ENCODE data around the gene COPS9.

Gene COPS9

DNA sequence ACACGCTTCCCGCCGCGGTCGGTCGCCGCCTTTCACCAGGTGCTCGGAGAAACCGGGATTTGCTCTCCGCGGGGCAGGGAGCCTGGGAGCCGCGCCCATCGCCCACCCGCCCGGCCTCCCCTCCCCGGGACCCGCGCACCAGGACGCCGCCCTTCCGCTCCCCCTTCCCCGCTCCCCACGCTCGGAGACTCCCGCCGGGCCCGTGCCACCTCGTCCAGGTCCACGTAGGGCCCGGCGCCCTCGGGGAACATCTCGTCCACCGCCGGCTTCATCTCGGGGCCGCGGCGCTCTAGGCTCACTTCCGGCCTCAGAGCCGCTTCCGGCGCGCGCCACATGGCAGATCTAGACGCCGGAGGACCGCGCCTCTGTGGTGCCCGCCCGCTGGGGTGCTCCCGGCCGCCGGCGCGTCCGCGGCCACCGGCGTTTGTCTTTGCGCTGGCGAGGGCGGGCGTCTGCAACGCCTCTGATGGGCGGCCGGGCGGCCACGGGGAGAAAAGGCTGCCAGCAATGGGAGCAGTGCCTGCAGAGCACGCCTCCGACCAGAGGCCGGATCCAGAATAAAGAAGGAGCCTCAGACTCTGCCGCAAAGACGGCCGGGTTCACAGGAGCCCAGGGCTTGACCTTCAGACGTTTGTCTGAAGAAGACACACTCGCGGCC, at the start of gene COPS9:
COPS9 (minus strand) TSS at position 293 of the 658 bp plus-strand sequence; CDS start at position 272, 21 bp downstream.
- peak; percentile 48 to 93 for DNase-seq

DNA sequence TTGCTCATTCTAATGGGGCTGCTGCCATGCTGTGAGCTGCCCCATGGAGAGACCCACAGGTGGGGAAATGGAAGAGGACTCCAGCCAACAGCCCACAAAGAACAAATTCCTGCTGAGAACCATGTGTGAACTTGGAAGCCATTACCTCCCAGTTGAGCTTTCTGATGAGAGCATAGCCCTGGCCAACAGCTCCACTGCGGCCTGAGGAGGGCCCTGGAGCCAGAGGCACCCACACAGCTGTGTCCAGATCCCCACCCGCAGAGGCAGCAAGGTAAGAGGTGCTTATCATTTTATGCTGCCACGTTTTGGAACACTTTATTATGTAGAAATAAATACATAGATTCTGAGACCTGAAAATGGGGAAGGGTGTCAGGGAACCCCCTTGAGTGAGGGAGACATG, 48.6 kb upstream of the COPS9 start:
- no peak for DNase-seq

DNA sequence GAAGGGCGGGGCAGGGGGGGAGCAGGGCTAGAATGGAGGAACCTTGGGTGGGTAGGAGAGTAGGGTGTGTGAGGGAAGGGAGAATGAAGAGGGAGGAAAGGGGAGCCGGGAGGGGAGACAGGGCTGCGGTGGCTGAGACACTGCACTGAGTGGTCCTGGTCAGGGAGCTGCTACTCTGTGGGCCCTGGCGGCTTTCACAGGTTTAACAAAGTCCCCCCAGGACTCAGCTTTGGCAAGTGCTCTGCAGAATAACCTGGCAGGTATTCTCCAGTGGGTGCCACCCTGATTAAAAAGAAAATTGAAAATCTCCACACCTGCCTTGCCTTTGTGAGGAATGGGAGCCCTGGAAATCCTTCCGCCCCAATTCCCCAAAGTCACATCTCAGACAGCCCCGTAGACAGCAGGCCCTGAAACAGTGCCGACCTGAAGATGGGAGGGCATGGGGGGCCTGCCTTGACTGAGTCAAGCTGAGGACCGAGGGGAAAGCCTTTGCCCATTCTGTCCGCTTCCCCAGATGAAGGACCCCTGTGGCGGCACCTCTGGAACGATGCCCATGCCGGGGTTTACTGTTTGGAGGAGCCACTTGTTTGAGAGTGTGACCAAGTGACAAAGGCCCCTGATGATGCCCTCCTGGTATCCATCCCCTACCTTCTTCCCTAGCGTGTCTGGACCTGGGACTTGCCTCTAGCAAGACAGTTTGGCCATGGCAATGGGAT, 47.9 kb upstream of the COPS9 start:
- no peak for DNase-seq

DNA sequence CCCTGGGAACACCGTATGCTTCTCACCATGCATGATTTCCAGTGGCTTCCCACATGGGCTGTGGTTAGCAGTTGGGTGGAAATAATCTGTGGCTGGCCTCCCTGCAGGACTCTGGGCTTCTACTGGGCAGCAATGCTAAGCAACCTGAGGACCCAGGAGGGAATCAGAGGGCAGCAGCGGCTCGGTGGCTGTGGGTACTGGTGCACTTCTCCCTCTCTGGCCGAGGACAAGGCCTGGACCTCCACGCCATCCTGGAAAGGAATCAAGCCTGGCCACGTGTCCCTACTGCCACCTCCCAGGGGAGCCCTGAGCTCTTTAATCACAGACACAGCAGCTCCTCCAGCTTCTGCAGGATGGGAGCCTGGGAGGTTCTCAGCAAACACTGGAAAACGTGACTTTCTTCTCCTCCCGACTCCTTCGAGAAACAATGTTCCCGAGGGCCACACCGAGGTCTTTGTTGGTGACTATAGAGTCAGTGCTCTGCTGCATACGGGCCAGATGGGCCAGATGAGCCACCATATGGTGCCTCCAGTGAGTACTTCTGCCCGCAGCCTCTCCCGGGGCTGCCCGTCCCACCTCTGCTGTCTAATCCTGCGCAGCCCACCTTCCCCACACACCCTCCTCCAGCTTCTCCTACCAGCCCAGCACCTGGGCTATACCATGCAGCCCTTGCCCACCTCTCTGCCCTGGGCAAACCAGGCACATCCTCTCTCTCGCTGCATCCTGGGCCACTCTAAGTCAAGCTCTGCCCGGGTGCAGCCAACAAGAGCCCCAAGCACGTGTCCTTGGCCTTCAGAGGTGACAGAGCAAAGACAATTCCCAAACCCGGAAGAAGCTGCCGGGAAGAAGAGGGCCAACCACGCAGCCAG, 47.1 kb upstream of the COPS9 start:
- no peak for DNase-seq

DNA sequence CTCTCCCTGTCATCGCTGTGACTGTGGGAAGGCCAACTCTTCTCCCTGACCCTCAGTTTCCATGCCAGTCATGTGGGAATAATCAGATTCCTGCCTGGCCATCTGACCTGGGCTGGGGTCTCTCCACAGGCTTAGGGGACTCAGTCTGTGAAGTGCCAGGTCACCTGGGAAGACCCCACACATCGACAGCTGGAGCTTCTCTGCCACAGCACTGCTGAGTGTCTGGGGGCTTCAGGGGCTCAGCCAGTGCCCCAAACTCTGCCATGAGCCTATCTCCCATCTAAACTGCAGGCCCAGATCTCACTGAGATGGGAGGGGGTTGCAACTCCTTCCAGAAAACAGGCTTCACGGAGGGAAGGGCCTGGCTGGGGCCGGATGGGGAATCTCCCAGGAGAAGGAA, 46.4 kb upstream of the COPS9 start:
- no peak for DNase-seq

DNA sequence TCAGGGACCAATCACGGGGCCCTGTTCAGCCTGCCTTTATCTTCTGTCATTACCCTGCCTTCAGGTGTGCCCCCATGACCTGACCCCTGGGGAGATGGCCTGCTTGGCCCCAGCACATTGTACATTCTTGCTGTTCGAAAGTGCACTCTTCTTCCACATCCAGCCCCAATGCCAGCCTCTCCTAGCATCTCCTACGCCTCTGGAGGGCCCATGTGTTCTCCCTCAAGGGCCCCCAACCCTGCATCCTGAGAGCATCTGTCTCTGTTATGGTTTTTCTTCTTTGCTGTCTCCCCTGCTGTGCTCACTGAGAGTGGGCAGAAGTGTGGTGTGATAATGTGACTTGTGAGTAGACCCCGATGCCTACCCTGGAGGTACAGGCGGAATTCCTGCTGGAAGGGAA, 45.9 kb upstream of the COPS9 start:
- DNase-seq, result no peak

DNA sequence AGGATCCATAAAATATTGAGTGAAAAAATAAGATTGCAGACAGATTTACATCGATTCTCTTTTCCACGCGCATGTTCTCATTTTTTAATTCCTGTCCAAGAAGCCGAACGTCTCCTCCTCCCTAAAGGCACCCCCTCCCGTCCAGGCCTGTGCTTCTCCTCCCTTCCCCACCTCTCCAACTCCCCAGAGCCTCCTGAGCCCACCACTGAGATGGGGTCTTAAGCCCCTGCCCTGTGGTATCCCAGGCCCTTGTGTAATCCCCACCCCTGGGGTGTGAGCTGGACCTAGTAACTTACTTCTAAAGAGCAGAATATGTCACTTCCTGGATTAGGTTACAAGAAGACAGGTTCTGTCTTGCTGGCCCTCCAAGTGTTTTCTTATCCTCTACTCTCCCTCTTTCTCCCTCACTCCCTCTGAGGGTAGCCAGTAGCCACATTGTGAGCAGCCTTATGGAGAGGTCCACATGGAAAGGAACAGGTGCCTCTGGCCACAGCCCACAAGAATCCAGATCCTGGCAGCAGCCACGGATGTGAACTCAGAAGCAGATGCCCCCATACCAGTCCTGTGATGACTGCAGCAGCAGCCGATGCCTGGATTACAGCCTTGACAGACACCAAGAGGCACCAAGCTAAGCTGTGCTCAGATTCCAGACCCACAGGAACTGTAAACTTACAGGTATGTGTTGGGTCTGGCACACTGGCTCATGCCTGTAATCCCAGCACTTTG, 44.0 kb upstream of the COPS9 start:
- DNase-seq, result no peak

DNA sequence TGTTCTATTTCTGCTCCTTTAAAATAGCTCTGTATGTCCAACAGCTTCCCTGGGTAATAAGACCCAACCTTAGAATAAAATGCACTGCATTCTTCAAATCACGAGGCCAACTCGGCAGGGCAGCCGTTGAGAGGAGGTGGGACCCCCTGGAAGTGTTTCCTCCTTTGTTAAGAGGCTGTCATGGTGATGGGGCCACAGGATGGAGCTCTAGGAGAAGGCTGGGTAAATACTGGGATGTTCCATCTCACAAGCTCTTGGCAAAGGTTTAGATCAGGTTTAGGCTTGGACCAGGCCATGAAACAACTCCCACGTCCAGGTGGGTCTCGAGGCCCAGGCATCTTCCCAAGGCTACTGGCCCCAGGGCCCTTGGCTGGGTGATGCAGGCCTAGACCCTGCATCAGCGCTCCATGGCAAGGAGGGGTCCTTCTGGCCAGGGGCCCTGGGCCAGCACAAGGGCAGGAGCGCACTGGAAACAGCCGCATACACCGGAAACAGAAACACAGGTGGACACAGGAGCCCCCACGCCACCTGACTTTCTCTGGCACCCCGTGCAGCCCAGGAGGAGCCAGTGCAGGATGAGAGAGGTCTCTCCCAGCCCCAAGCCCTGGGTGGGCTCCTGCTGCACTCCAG, 43.2 kb upstream of the COPS9 start:
- DNase-seq, result no peak

DNA sequence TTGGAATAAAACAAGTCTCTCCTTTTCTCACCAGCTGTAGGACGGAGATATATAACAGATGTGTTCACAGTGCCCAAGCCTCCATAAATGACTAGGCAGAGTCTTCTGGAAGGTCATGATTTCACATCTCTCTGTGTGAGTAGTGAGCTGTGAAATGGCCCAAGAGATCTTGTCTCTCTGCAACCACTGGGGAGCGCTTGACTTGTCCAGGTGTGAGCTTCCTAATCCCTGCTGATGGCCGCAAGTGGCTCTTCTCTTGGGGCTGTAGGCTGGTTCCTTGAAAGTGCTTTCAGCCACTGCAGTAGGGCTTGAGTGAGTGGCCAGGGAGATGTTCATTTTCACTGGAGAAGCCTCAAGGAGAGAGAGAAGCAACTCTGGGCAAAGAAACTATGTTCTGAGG, 42.5 kb upstream of the COPS9 start:
- peak in 1 of 2 experiments; percentile 22 for DNase-seq

DNA sequence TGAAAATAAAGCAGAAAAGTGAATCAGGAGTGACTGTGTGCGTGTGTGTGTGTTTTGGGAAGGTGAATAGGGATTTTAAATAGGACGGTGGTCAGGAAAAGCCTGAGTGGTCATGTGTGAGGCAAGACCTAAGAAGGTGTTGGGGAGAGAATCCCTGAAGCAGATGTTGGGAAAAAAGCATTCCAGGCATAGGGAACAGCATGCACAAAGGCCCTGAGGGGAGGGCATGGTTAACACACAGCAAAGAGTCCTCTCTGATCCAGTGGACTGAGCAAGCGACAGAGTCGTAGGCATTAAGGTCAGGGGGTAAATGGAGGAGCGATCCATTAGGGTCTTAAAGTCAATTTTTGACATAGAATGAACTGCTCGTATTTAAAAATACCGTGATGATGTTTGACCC, 38.4 kb upstream of the COPS9 start:
- DNase-seq, result no peak

DNA sequence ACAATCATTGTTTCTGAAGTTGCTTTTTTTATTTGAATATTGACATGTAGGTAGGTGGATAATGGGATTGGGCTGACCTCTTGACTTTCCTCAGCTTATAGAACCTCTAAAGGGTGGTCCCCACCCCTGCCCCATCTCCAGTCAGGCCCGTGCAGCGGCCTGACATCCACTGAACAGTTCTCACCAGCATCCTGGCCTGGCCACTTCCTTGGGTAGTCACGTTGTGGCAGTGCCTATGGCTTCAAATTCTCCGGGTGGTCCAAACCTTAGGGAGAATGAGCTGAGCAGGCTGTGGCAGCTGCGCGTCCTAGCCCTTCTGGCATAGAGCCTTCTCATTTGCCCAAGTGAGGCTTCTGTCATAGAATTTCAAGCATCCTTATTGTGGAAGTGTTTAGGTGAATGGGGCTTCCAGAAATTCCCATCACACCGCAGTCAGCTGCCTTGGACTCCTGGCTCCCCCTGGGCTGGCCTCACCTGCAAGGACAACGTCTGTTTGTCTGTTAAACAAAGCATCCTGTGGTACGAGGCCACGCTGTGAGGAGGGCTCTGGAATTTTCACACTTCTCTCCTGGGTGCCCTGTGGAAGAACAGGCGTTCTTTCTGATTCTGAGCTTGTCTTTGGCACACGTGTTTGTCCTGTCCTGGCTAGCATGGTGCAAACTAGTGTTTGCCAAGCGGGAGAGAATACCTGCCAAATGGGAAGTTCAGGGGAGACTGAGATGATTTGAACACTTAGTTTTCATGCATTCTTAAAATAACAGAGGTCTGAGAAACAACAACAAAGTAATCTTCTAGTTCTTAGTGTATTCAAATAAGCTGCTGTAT, 36.2 kb upstream of the COPS9 start:
- DNase-seq, result no peak

DNA sequence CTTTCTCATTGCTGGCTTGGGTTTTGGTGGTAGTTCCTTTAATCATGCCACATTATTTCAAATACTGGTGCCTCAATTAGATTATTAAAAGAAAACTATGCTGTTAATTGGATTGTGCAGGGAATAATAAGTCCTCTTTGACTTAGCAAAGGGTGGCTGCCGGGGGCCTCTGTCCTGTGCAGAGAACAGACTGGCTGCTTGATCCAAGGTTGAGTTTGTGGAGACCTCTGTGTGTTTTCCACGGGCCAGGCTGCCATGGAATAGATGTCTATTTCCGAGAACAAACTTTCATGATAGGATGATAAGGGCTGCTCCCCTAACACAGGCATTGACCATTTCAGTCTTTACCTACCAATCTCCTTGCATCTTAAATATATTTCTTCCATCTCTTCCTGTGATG, 34.8 kb upstream of the COPS9 start:
- DNase-seq, result no peak

DNA sequence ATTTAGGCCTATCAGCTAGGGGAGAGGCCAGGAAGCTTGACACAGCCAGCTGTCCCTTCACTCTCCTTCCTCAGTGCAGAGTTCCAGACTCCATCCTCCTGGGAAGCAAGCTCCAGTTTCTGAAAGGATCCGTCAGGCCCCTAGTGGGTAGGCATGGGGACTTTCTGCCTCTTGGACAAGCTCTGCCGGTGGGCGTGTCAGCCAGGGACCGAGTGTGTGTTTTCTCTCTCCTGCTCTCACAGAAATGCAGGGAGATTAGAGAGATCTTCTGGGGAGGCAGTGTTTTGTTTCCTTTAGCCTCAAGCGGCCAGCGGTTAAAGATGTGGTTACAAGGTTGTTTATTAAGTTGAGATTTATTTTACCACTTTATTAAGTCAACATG, 34.2 kb upstream of the COPS9 start:
- DNase-seq, result no peak

DNA sequence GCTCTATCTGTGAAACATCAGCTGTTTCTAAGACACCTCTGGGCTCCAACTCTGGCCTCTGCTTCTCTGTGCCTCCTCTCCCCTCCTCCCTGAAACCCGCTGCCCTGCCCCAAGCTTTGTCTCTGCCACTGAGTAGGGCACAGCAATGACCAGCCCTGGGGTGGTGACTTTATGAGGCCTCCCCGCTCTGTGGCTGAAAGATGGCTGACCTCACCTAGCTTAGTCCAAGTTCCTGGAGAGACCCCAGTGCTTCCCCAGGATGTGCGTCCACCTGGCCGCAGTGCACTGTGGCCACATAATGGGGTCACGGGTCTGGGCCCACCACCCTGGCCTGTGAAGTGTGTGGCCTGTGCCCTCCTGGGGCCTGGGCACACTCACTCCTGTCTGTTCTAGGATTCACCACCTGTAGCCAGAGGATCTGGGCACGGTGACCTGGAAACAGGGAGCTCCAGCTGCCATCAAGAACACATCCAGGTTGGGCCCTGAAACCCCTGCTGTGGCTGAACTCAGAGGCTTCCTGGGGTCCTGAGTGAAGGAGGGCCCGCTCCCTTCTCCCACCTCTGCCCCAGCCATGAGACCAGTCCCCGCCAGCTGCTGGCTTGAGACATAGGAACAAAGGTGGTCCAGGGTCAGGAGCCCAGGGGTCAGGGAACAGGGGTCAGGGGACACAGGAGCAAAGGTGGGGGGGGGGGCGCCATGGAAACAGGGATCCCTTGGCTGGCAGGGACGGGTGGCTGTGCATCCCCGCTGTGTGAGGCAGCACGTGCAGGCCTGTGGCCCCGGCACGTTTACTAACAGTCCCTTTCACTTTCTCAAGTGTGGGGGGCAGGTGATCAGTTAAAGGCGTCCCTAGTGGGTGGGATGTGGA, 33.6 kb upstream of the COPS9 start:
- no peak for DNase-seq

DNA sequence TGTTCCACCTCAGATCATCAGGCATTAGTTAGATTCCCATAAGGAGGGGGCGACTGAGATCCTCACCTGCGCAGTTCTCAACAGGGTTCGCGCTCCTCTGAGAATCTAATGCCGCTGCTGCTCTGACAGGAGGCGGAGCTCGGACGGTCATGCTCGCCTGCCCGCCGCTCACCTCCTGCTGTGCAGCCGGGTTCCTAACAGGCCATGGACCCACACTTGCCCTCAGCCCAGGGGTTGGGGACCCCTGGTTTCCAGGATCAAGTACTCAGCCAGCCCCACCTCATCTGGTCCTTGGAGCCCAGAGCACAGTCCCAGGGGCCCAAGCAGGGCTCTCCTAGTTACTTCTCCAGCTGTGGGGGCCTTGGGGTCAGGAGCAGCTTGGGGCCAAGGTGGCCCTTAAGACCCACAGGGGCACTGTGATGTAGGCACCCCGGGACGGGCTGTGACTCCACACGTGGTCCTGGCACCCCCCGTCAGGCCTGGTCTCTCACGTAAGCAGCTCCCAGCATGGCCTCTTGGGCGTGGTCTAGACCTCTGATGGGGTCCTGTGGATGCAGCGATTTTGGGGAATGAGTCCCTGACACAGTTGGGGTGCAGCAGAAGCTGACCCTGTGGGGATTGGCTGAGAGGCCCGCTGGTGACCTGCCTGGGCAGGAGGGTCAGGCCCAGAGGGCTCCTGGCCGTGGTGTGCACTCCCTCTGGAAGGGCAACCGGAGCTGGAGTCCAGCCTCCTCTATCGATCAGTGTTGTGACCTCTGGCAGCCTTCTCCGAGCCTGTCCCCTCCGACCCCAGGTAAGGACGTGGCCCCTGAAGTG, 32.6 kb upstream of the COPS9 start:
- DNase-seq, result no peak

DNA sequence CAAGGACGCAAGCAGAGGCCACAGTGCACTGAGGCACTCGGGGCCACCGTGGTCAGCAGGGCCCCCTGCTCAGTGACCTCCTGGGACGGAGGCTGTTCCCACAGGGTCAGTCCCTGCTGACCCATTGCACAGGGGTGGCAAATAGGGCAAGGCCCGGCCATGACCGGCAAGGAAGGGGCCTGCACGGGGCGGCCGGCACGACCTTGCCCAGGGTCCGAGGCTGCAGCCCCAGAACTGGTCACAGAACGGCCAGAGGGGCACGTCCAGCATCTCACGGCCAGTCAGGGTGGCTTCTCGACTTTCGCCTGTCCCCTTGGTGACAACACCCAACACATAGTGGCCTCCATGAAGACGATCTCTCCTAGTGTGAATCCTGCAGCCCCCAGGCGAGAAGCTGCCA, 31.9 kb upstream of the COPS9 start:
- DNase-seq, result no peak

DNA sequence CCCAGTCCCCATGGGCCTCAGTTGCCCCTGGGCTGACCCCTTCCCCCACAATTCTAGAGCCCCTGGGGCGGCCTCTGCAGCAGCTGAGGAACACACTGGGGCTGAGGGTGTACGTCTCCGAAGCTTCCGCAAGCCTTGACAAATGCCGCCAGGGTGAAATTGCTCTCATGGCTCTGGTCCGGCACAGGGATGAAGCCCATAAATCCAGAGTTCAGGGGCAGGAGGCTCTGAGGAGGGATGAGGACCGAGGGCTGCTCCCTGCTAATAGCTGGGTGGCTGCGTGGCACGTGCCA, 31.4 kb upstream of the COPS9 start:
- DNase-seq, result no peak

DNA sequence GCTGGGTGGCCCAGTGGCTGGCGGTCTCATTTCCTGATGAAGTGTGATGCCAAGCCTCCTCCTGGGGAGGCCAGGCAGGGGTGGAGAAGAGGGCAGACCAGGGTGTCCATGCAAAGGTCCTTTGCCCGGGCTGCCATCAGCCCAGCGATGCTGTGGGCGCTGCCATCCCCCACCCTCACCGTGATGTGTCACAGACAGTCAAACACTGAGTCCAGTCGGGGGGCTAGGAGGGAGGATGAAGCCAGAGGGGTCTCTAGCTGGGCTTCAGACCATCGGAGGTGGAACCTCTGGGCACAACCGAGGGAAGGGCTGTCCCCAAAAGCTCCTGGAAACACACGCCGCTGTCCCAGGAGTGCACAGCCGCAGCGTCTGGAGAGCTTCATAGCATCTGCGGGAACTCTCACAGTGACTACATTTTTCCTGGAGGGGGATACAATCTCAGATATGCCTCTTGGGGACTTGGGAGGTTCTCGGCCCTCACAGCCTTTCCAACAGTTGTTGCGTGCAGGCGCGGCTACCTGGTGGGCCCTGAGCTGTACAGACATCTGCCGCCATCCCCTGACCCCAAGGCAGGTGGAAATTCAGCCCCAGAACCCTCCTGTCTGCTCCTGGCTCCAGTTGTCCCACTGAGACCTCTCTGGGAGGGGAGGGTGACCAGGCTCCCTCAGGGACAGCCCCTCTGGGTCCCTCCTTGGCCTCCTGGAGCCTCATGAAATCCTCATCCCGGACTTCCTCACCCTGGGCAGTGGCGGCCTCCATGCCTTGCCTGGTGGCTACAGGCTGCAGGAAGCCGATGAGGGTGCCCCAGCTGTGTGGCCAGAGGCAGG, 30.9 kb upstream of the COPS9 start:
- no peak for DNase-seq

DNA sequence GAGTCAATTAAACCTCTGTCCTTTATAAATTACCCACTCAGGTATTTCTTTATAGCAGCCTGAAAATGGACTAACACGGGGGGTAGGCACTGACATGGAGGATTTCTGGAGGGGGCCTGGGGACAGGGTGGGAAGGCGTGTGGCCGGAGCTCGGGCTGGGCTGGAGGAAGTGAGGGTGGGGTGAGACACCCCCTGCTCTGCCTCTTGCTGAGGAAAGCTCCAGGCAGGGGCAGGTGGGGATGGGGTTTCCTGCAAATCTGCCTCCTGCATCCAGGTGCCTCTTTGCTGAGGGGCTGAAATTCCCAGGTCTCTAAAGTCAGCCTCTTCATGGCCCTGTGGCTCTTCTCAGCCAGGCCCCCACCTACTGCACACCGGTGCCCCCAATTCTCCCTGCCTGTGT, 30.1 kb upstream of the COPS9 start:
- DNase-seq, result no peak

Data from NCI-H526 (cell line).